Measurements from ENCODE around the gene MTMR3. TPM values are rescaled to one million over a fixed set of nuclear protein-coding genes. Genes with fewer than 3 reads are reported as not detected.
"Not testable (repeated sequence)": the region's sequence is repeated elsewhere in the genome, so short reads cannot be mapped to it uniquely, and the experiment has no call there.

The MTMR3 gene
- total RNA-seq, 2 experiments from 2014 or later: 17.6 to 22.2 TPM

GRCh38 chr22:29972121-29972520 lies 89.1 kb downstream of the MTMR3 start:
- Histone ChIP-seq H3K36me3 (ENCODE audit: insufficient read depth, low read length) (no peaks in the 10 kb centered on the region), H2AFZ (ENCODE audit: low read length) (no peak overlapping the region), H3K4me1 (ENCODE audit: insufficient read depth, low read length, poor library complexity, severe bottlenecking) (no peaks in the 10 kb centered on the region), H3K9me2 (ENCODE audit: insufficient read depth, low read length) (no peaks in the 10 kb centered on the region), H4K20me1 (ENCODE audit: insufficient read depth, low read length) (no peaks in the 10 kb centered on the region), H3K27ac (ENCODE audit: low read depth, low read length, poor library complexity, severe bottlenecking) (no peak overlapping the region), H3K4me2 (ENCODE audit: low read length) (no peak overlapping the region), H3K79me2 (ENCODE audit: insufficient read depth, low read depth, low read length) (no peaks in the 10 kb centered on the region), H3K9me3 (ENCODE audit: low read length) (no peaks in the 10 kb centered on the region), H3K4me3 (ENCODE audit: low read depth, low read length, poor library complexity, severe bottlenecking) (no peak overlapping the region)
- ChIA-PET CTCF (ENCODE audit: unreplicated experiment) (no interaction called here), POLR2A (interaction anchor here (0.6 to 0.7 kb wide), 2 partner anchors 8 to 316 kb away, joined by 3 to 4 read pairs; no protein-coding TSS in a partner anchor)
- no peak for DNase-seq (ENCODE audit: low spot score)
- no peak for TF ChIP-seq EZH2phosphoT487 (IDR thresholded peaks at IDR 0.05; ENCODE audit: borderline replicate concordance, low read depth, low read length)
- no peak for TF ChIP-seq CTCF (conservative IDR thresholded peaks at IDR 0.05; ENCODE audit: low read length)
- intact Hi-C loops (cut with micrococcal nuclease; ENCODE audit: unreplicated experiment): no loop called here
- no TSS peak for BruUV-seq (replicated peaks)

- H3K27ac ChIP-seq (ENCODE audit: low read depth, low read length, poor library complexity, severe bottlenecking): no peak overlapping the region
- TF ChIP-seq CTCF (conservative IDR thresholded peaks at IDR 0.05; ENCODE audit: low read length) (no peak), EZH2phosphoT487 (IDR thresholded peaks at IDR 0.05; ENCODE audit: borderline replicate concordance, low read depth, low read length) (no peak)
- no peak for DNase-seq (ENCODE audit: low spot score)
- H3K4me1 ChIP-seq (ENCODE audit: insufficient read depth, low read length, poor library complexity, severe bottlenecking): no peaks in the 10 kb centered on the region
- H3K4me2 ChIP-seq (ENCODE audit: low read length): no peak overlapping the region
- H3K79me2 ChIP-seq (ENCODE audit: insufficient read depth, low read depth, low read length): no peaks in the 10 kb centered on the region
- no peaks in the 10 kb centered on the region for H4K20me1 ChIP-seq (ENCODE audit: insufficient read depth, low read length)
- no peaks in the 10 kb centered on the region for H3K9me2 ChIP-seq (ENCODE audit: insufficient read depth, low read length)
- H3K36me3 ChIP-seq (ENCODE audit: insufficient read depth, low read length): no peaks in the 10 kb centered on the region
- intact Hi-C loops (cut with micrococcal nuclease; ENCODE audit: unreplicated experiment): no loop called here
- BruUV-seq (replicated peaks): no TSS peak
- no peaks in the 10 kb centered on the region for H3K9me3 ChIP-seq (ENCODE audit: low read length)
- H3K4me3 ChIP-seq (ENCODE audit: low read depth, low read length, poor library complexity, severe bottlenecking): no peak overlapping the region
- POLR2A ChIA-PET: no interaction called here
- no peak overlapping the region for H2AFZ ChIP-seq (ENCODE audit: low read length)
- CTCF ChIA-PET (ENCODE audit: unreplicated experiment): no interaction called here
Measured at GRCh38 chr22:29973269-29973668, 90.3 kb downstream of the MTMR3 start.

GRCh38 chr22:29973680-29974079 lies 90.7 kb downstream of the MTMR3 start:
- BruUV-seq (replicated peaks); intact Hi-C loops (cut with micrococcal nuclease; ENCODE audit: unreplicated experiment): not testable (repeated sequence)

More at GRCh38 chr22:29973680-29974079, 90.7 kb downstream of the MTMR3 start:
- POLR2A ChIA-PET: interaction anchor here (0.6 kb wide), 1 partner anchor 171 kb away, joined by 3 read pairs; no protein-coding TSS in a partner anchor
- H3K4me3 ChIP-seq (ENCODE audit: low read depth, low read length, poor library complexity, severe bottlenecking); H2AFZ ChIP-seq (ENCODE audit: low read length); DNase-seq (ENCODE audit: low spot score); H3K79me2 ChIP-seq (ENCODE audit: insufficient read depth, low read depth, low read length); H4K20me1 ChIP-seq (ENCODE audit: insufficient read depth, low read length); H3K9me3 ChIP-seq (ENCODE audit: low read length); H3K4me1 ChIP-seq (ENCODE audit: insufficient read depth, low read length, poor library complexity, severe bottlenecking); H3K4me2 ChIP-seq (ENCODE audit: low read length); CTCF ChIA-PET (ENCODE audit: unreplicated experiment); H3K27ac ChIP-seq (ENCODE audit: low read depth, low read length, poor library complexity, severe bottlenecking); H3K9me2 ChIP-seq (ENCODE audit: insufficient read depth, low read length); H3K36me3 ChIP-seq (ENCODE audit: insufficient read depth, low read length): not testable (repeated sequence)

All from OCI-LY7 (cell line).